ENCODE results near the gene HMGA1.

The HMGA1 gene

GRCh38 chr6:34235307-34236130, 1.2 kb upstream of the HMGA1 start:
- H3K9ac ChIP-seq (ENCODE audit: insufficient read length), result no peak overlapping the region
- no peaks in the 10 kb centered on the region for H3K9me3 ChIP-seq (ENCODE audit: low read depth, low read length)
- DNase-seq (ENCODE audit: low read depth, low spot score), result no peak
- H3K4me3 ChIP-seq, result no peak overlapping the region
- TF ChIP-seq EZH2 (IDR thresholded peaks at IDR 0.05), result no peak
- H3K36me3 ChIP-seq (ENCODE audit: insufficient read depth, low read length), result peaks cover 13% of the 10 kb centered on the region
- no peak overlapping the region for H3K27ac ChIP-seq

- no peak for TF ChIP-seq POLR2AphosphoS5 (IDR thresholded peaks at IDR 0.05; ENCODE audit: borderline replicate concordance, low read depth, low read length)
- TF ChIP-seq FOXP2 (optimal IDR thresholded peaks at IDR 0.05; ENCODE audit: control extremely low read depth, extremely low read length, insufficient read depth), result no peak
- TF ChIP-seq EZH2 (IDR thresholded peaks at IDR 0.05), result no peak
- H3K27ac ChIP-seq, result no peak overlapping the region
- peak overlapping the region; percentile 77 for H3K4me3 ChIP-seq
- peaks cover 19% of the 10 kb centered on the region for H3K36me3 ChIP-seq (ENCODE audit: insufficient read depth, low read length)
- H3K9me3 ChIP-seq (ENCODE audit: low read depth, low read length), result no peaks in the 10 kb centered on the region
- no peak for DNase-seq (ENCODE audit: low read depth, low spot score)
- H3K9ac ChIP-seq (ENCODE audit: insufficient read length), result peak overlapping the region; percentile 55
These were observed 586 bp upstream of the HMGA1 start for GRCh38 chr6:34236131-34236442.

DNA sequence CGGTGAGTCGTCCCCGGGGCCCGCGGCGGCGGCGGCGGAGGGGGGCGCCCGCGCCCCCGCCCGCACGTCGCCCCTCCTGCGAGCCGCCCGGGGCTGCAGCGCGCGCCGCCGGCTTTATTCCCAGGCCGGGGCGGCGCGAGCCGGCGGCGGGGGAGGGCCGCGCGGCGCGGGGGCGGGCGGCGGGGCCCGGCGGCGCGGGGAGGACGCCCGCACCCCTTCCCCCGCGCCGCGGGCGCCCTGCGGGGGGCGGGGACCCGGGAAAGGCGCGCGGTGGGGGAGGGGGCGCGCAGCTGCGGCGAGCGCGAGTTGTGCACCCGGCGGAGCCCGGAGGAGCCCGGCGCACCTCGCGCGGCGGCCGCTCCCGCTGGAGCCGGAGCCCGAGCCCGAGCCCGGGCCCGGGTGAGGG, 646 bp downstream of the HMGA1 start:
- TF ChIP-seq EZH2 (IDR thresholded peaks at IDR 0.05), result no peak
- TF ChIP-seq POLR2AphosphoS5 (IDR thresholded peaks at IDR 0.05; ENCODE audit: borderline replicate concordance, low read depth, low read length), result no peak; the same call in 1 of the 2 replicates
- TF ChIP-seq FOXP2 (optimal IDR thresholded peaks at IDR 0.05; ENCODE audit: control extremely low read depth, extremely low read length, insufficient read depth), result no peak
- peak overlapping the region; percentile 92 for H3K27ac ChIP-seq
- peak overlapping the region; percentile 98 for H3K9ac ChIP-seq (ENCODE audit: insufficient read length)
- H3K9me3 ChIP-seq (ENCODE audit: low read depth, low read length), result no peaks in the 10 kb centered on the region
- peak overlapping the region; percentile 96 for H3K4me3 ChIP-seq
- no peak for DNase-seq (ENCODE audit: low read depth, low spot score)
- peaks cover 31% of the 10 kb centered on the region for H3K36me3 ChIP-seq (ENCODE audit: insufficient read depth, low read length)

DNA sequence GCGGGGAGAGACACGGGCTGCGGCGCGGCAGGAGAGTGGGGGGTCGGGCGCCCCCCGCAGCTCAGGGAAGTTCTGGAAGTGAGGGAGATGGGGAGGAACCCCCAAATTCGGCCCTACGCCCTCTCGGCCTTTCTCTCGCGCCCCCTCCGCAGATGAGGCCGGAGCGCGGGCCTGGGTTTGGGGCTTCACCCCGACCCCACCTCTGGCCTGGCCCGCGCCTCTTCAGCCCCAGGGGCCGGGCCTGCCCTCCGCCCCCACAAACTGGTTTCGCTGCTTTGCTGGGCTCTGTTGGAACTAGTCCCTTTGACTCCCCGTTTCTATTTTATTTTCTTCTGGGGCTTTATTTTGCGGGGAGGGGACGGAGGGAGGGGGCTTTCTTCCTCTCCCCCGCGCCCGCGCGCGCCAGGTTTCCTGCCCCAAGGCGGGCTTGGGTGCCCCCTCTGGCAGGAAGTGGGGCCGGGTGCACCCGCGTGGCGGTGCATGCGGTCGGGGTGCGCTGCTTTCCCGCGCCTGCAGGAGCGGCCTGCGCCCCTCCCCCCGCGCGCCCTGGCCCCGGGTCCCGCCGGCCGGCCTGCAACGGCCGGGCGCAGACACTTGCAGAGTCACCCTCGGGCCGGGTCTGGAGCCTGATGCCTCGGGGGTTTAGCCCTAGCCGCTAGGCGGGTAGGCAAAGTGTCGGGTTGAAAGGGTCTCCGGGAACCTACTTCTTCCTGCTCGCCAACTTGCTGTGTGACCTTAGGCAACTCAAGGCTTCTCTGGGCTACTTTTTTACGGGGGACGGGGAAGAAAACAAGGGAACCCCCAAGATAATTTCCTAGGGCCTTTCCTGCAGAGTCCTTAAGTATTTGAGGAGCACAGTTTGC, 1.3 kb downstream of the HMGA1 start:
- peaks cover 37% of the 10 kb centered on the region for H3K36me3 ChIP-seq (ENCODE audit: insufficient read depth, low read length)
- TF ChIP-seq POLR2AphosphoS5 (IDR thresholded peaks at IDR 0.05; ENCODE audit: borderline replicate concordance, low read depth, low read length) (peak; percentile 36), FOXP2 (optimal IDR thresholded peaks at IDR 0.05; ENCODE audit: control extremely low read depth, extremely low read length, insufficient read depth) (no peak), EZH2 (IDR thresholded peaks at IDR 0.05) (no peak)
- no peak for DNase-seq (ENCODE audit: low read depth, low spot score)
- H3K4me3 ChIP-seq, result peak overlapping the region; percentile 96
- H3K27ac ChIP-seq, result peak overlapping the region; percentile 92
- H3K9ac ChIP-seq (ENCODE audit: insufficient read length), result peak overlapping the region; percentile 98
- no peaks in the 10 kb centered on the region for H3K9me3 ChIP-seq (ENCODE audit: low read depth, low read length)

GRCh38 chr6:34238585-34239499, 2.2 kb downstream of the HMGA1 start:
- no peak for DNase-seq (ENCODE audit: low read depth, low spot score)
- H3K27ac ChIP-seq, result peak overlapping the region; percentile 92
- peak overlapping the region; percentile 98 for H3K9ac ChIP-seq (ENCODE audit: insufficient read length)
- peaks cover 45% of the 10 kb centered on the region for H3K36me3 ChIP-seq (ENCODE audit: insufficient read depth, low read length)
- H3K4me3 ChIP-seq, result peak overlapping the region; percentile 96
- no peaks in the 10 kb centered on the region for H3K9me3 ChIP-seq (ENCODE audit: low read depth, low read length)
- TF ChIP-seq EZH2 (IDR thresholded peaks at IDR 0.05) (no peak), FOXP2 (optimal IDR thresholded peaks at IDR 0.05; ENCODE audit: control extremely low read depth, extremely low read length, insufficient read depth) (no peak), POLR2AphosphoS5 (IDR thresholded peaks at IDR 0.05; ENCODE audit: borderline replicate concordance, low read depth, low read length) (no peak; the same call in 1 of the 2 replicates)

DNA sequence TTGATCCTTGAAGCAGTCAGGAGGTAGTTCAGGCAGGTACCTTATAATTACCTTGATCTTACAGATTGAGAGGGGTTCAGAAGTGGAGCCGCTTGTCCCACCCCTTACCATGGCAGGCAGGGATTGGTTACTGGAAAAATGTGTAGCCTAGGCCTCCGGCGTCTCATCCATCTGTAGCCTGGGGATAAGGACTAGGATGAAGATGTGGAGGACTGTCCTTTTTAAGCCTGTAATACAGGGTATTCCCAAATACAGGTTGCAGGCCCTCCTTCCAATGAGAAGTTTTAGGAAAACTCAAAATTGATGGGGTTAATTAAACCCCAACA, 2.8 kb downstream of the HMGA1 start:
- peak overlapping the region; percentile 98 for H3K9ac ChIP-seq (ENCODE audit: insufficient read length)
- peak overlapping the region; percentile 92 for H3K27ac ChIP-seq
- peaks cover 51% of the 10 kb centered on the region for H3K36me3 ChIP-seq (ENCODE audit: insufficient read depth, low read length)
- no peak overlapping the region for H3K4me3 ChIP-seq
- H3K9me3 ChIP-seq (ENCODE audit: low read depth, low read length), result no peaks in the 10 kb centered on the region
- TF ChIP-seq POLR2AphosphoS5 (IDR thresholded peaks at IDR 0.05; ENCODE audit: borderline replicate concordance, low read depth, low read length) (no peak), FOXP2 (optimal IDR thresholded peaks at IDR 0.05; ENCODE audit: control extremely low read depth, extremely low read length, insufficient read depth) (no peak), EZH2 (IDR thresholded peaks at IDR 0.05) (no peak)
- DNase-seq (ENCODE audit: low read depth, low spot score), result no peak

DNA sequence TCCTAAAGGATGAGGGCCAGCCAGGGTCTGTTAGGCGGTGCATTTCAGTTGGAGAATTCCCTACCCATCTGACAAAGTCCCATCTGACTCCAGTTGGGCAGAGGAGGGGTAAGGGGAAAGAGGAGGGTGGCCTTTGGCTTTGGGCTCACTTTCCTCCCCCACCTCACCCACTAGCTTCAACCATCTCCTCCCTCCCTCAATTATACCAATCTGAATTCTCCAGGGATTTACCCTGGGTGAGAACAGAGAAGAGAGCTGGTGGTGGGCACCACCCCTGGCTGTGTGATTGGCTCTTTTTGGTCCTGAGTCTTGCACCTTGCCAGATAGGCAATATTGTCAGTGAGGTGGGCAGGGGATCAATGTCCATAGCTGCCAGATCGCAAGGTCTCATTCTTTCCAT, 3.2 kb downstream of the HMGA1 start:
- H3K4me3 ChIP-seq, result no peak overlapping the region
- TF ChIP-seq POLR2AphosphoS5 (IDR thresholded peaks at IDR 0.05; ENCODE audit: borderline replicate concordance, low read depth, low read length) (no peak), FOXP2 (optimal IDR thresholded peaks at IDR 0.05; ENCODE audit: control extremely low read depth, extremely low read length, insufficient read depth) (no peak), EZH2 (IDR thresholded peaks at IDR 0.05) (no peak)
- H3K9ac ChIP-seq (ENCODE audit: insufficient read length), result peak overlapping the region; percentile 98
- H3K36me3 ChIP-seq (ENCODE audit: insufficient read depth, low read length), result peaks cover 52% of the 10 kb centered on the region
- peak overlapping the region; percentile 31 for H3K27ac ChIP-seq
- H3K9me3 ChIP-seq (ENCODE audit: low read depth, low read length), result no peaks in the 10 kb centered on the region
- DNase-seq (ENCODE audit: low read depth, low spot score), result no peak
